ENCODE results near the gene FBXL17.

DNA sequence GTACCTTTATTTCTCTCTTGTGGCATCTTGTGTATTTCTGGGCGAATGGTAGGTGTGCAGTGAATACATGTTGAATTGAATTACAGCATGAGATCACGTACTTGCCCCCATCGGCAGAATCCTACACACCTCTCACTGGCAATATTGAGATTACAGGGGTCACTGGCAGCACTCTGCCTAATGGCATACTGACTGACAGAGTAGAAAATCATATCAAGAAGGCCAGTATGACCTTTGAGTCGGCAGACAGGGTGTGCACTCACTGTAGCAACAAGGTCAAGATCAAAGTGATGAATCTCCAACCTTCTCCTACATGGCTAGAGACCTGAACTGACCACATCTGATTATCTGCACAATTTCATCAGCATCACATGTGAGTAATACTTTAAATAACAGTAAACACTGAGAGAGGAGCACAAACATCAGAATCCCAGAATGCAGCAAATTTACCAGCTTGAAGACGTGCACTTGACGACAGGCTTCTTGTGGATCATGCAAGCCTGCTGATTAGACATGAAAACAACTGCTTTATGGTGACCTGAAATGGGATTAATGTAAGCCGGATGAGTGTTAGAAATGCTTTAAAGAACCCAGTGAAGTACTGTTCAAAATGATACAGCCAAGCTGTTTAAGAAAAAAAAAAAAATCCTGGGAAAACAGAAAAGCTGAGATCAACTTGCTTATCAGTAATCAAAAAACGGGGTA, 444.1 kb downstream of the FBXL17 start:
- TF ChIP-seq POLR2A (IDR thresholded peaks at IDR 0.05): no peak
- TF ChIP-seq, protein P1, sequence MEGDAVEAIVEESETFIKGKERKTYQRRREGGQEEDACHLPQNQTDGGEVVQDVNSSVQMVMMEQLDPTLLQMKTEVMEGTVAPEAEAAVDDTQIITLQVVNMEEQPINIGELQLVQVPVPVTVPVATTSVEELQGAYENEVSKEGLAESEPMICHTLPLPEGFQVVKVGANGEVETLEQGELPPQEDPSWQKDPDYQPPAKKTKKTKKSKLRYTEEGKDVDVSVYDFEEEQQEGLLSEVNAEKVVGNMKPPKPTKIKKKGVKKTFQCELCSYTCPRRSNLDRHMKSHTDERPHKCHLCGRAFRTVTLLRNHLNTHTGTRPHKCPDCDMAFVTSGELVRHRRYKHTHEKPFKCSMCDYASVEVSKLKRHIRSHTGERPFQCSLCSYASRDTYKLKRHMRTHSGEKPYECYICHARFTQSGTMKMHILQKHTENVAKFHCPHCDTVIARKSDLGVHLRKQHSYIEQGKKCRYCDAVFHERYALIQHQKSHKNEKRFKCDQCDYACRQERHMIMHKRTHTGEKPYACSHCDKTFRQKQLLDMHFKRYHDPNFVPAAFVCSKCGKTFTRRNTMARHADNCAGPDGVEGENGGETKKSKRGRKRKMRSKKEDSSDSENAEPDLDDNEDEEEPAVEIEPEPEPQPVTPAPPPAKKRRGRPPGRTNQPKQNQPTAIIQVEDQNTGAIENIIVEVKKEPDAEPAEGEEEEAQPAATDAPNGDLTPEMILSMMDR (IDR thresholded peaks at IDR 0.05): no peak

Data from breast epithelium (tissue), 3 donors.